ENCODE data around the gene HMGXB4. TPM values are rescaled to one million over a fixed set of nuclear protein-coding genes. Genes with fewer than 3 reads are reported as not detected.

Gene HMGXB4
- total and polyA plus RNA-seq, 2 of the 8 experiments (the other 6 are each of a cell fraction or from before 2014, with no cell fraction given), result 20.9 to 41.3 TPM

DNA sequence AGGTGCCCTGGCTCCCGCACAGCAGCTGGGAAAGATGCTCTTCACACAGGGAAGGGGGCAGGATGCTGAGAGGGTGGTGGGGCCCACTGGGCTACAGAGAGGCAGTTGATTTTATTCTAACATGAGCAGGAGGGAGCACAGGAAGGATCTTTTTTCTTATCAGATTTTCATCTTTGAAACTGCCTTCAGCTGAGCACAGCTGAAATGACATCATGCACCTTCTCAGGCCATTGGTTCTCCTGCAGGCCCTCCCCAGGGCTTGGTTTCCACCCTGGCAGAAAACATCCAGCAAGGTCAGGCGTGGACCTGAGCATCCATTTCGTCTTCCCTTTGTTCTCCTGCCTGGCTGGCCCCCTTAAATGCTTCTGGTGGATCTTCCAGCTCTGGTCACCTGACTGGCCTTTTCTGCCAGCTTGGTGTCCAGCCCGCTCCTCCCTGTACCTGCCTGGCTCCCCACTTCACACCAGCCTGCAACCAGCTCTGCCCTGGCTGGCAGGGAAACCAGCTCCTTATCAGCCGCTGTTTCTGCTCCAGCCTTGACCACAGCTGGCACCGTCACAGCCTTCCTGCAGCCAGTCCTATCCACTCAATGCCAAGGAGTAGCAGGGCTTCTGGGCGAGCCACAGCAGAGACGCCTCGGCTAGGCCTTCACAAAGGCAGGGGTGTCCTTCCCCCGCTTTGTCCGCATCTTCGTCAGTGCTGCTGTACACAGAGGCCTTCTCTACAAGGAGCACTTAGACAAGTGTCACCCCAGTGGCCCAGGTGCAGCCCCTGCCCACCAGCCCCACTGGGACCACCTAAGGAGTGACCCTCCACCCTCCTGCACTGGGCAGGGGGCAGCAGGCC lies 78.9 kb downstream of the HMGXB4 start:
- Histone ChIP-seq H4K8ac (ENCODE audit: extremely low read depth, insufficient read depth, low read length) (no peak overlapping the region; the same call in 1 of the 2 replicates), H2BK15ac (ENCODE audit: low read length) (no peak overlapping the region), H4K91ac (replicated peaks; ENCODE audit: insufficient read length, low read length) (no peak overlapping the region), H2BK12ac (ENCODE audit: low read depth, low read length) (no peak overlapping the region), H3K14ac (ENCODE audit: insufficient read length) (no peak overlapping the region), H3K23me2 (ENCODE audit: low read depth, low read length) (no peaks in the 10 kb centered on the region), H3K36me3 (ENCODE audit: control insufficient read depth in 2 of 4, insufficient read depth in 4 of 4, low read length in 3 of 4) (peaks cover 0 to 6% (median 2%) of the 10 kb centered on the region in 4 experiments; a peak in 3 of 8 replicates), H4K20me1 (replicated peaks in 1 of 2; ENCODE audit: control insufficient read depth in 1 of 2, insufficient read depth in 2 of 2, low read length in 2 of 2) (peaks cover 0 to 2% of the 10 kb centered on the region in 2 experiments), H3K27ac (ENCODE audit: low read depth, low read length) (no peak overlapping the region), H2AFZ (ENCODE audit: low read length) (no peak overlapping the region), H3K18ac (ENCODE audit: extremely low read depth, low read length) (no peak overlapping the region), H3K23ac (ENCODE audit: insufficient read length) (no peak overlapping the region), H3K9me3 (ENCODE audit: insufficient read depth in 2 of 2, low read depth in 1 of 2, low read length in 1 of 2) (no peaks in the 10 kb centered on the region), H2BK5ac (ENCODE audit: low read depth, low read length) (no peak overlapping the region; the same call in 1 of the 2 replicates), H3K27me3 (replicated peaks in 1 of 4; ENCODE audit: control insufficient read depth in 3 of 4, extremely low read depth in 1 of 4, insufficient read depth in 3 of 4, low read length in 3 of 4) (no peaks in the 10 kb centered on the region), H2BK20ac (ENCODE audit: low read length) (no peak overlapping the region), H3K4me3 (ENCODE audit: extremely low read depth in 1 of 4, insufficient read depth in 2 of 4, low read depth in 3 of 4, low read length in 4 of 4) (no peak overlapping the region), H3K79me1 (ENCODE audit: low read depth, low read length) (no peaks in the 10 kb centered on the region), H3K4me1 (replicated peaks in 1 of 4; ENCODE audit: control insufficient read depth in 3 of 4, insufficient read depth in 4 of 4, low read length in 3 of 4) (no peaks in the 10 kb centered on the region; a peak in 3 of 7 replicates), H3K79me2 (ENCODE audit: control insufficient read depth in 1 of 2, insufficient read depth in 2 of 2, low read length in 2 of 2) (no peaks in the 10 kb centered on the region), H3K4ac (replicated peaks; ENCODE audit: insufficient read length, low read depth, low read length) (no peak overlapping the region), H3K56ac (replicated peaks; ENCODE audit: insufficient read length, low read depth, low read length) (no peak overlapping the region), H4K5ac (ENCODE audit: insufficient read length, low read depth, low read length) (no peak overlapping the region), H2BK120ac (replicated peaks; ENCODE audit: low read depth, low read length) (no peak overlapping the region), H3K9ac (replicated peaks in 1 of 4; ENCODE audit: extremely low read depth in 1 of 4, low read depth in 3 of 4, low read length in 3 of 4) (no peak overlapping the region), H3K4me2 (ENCODE audit: insufficient read depth in 1 of 2, low read depth in 2 of 2, low read length in 2 of 2) (no peak overlapping the region), H2AK5ac (ENCODE audit: low read depth, low read length) (no peak overlapping the region)
- DNase-seq (ENCODE audit: low read depth in 1 of 2, low spot score in 2 of 2) (no peak), FAIRE-seq (no peak)
- 91% methylated on average over 12 of the region's 12 CpGs; no CpG with 5 or more reads in 1 of the 2 experiments for WGBS, 2 experiments (ENCODE audit: extremely low coverage in 1 of 2, insufficient coverage in 1 of 2, insufficient read length in 1 of 2, insufficient replicate concordance in 2 of 2, low coverage in 1 of 2, low lambda C conversion rate in 2 of 2, missing lambda C conversion rate in 1 of 2)
- POLR2A ChIA-PET (ENCODE audit: partially characterized antibody), result no interaction called here
- CTCF ChIA-PET (ENCODE audit: partially characterized antibody), result interaction anchor here (0.6 to 4.1 kb wide), 5 partner anchors 9 to 1307 kb away, joined by 3 to 20 read pairs (median 3); no protein-coding TSS in a partner anchor
- TF ChIP-seq CEBPB (IDR thresholded peaks at IDR 0.05; ENCODE audit: low read depth, low read length), result no peak
- TF ChIP-seq, protein P1, sequence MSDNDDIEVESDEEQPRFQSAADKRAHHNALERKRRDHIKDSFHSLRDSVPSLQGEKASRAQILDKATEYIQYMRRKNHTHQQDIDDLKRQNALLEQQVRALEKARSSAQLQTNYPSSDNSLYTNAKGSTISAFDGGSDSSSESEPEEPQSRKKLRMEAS (IDR thresholded peaks at IDR 0.05), result no peak
- TF ChIP-seq SAP30 (IDR thresholded peaks at IDR 0.05; ENCODE audit: insufficient read depth, insufficient replicate concordance, low read length), result no peak
- no peak for TF ChIP-seq EZH2 (IDR thresholded peaks at IDR 0.05; ENCODE audit: low read depth, low read length, severe bottlenecking)
- TF ChIP-seq SP1 (IDR thresholded peaks at IDR 0.05; ENCODE audit: low read depth, low read length), result no peak
- TF ChIP-seq CREB1 (IDR thresholded peaks at IDR 0.05), result no peak
- no peak for TF ChIP-seq SRF (IDR thresholded peaks at IDR 0.05; ENCODE audit: low read depth, low read length)
- no peak for TF ChIP-seq KDM5A (IDR thresholded peaks at IDR 0.05; ENCODE audit: low read length)
- TF ChIP-seq SP4 (IDR thresholded peaks at IDR 0.05; ENCODE audit: low read length), result no peak

All from H1 (cell line).